ENCODE data around the gene SCAF11. TPM values are rescaled to one million over a fixed set of nuclear protein-coding genes. Genes with fewer than 3 reads are reported as not detected.

SCAF11 gene
- polyA plus RNA-seq, 1 donor (not counting 4 experiments of a cell fraction or from before 2014, with no cell fraction given): 54.5 TPM

- Histone ChIP-seq H3K79me2 (ENCODE audit: control insufficient read depth, insufficient read depth, low read length) (no peaks in the 10 kb centered on the region), H3K36me3 (ENCODE audit: control insufficient read depth in 2 of 2, extremely low read depth in 1 of 2, insufficient read depth in 2 of 2, low read length in 2 of 2) (peaks cover 11 to 18% of the 10 kb centered on the region in 2 experiments), H3K27ac (ENCODE audit: control insufficient read depth, insufficient read depth, low read length) (no peak overlapping the region), H3K4me2 (ENCODE audit: control insufficient read depth, extremely low read depth, insufficient read depth, low read depth, low read length) (no peak overlapping the region), H3K9me1 (ENCODE audit: control insufficient read depth, extremely low read depth, insufficient read depth, low read length) (no peaks in the 10 kb centered on the region), H4K20me1 (ENCODE audit: control insufficient read depth, extremely low read depth, insufficient read depth, low read length) (no peaks in the 10 kb centered on the region), H2AFZ (ENCODE audit: control insufficient read depth, low read length) (no peak overlapping the region), H3K9ac (ENCODE audit: control insufficient read depth, extremely low read depth, insufficient read depth, low read length) (no peak overlapping the region), H3K27me3 (ENCODE audit: control insufficient read depth, extremely low read depth, insufficient read depth, low read length) (no peaks in the 10 kb centered on the region), H3K4me3 (ENCODE audit: control insufficient read depth in 2 of 3, extremely low read depth in 1 of 3, insufficient read depth in 2 of 3, low read depth in 1 of 3, low read length in 3 of 3) (no peak overlapping the region), H3K9me3 (ENCODE audit: control insufficient read depth, low read depth, low read length) (no peaks in the 10 kb centered on the region), H3K4me1 (ENCODE audit: control insufficient read depth, extremely low read depth, insufficient read depth, low read length) (no peaks in the 10 kb centered on the region)
- DNase-seq (ENCODE audit: low read depth, low spot score): no peak
- no peak for FAIRE-seq
- dilution Hi-C loops (cut with MboI; ENCODE audit: extremely low pct_ligation_motif_present, low sequenced_read_pairs): no loop called here
- no peak for TF ChIP-seq CTCF (optimal IDR thresholded peaks at IDR 0.05 in 1 of 3, IDR thresholded peaks at IDR 0.05 in 1 of 3, conservative IDR thresholded peaks at IDR 0.05 in 1 of 3; ENCODE audit: extremely low read depth in 1 of 3, insufficient read depth in 2 of 3, low read length in 3 of 3)
- TF ChIP-seq EZH2 (IDR thresholded peaks at IDR 0.05; ENCODE audit: low read length): no peak
These were observed 60.0 kb downstream of the SCAF11 start for GRCh38 chr12:45930369-45930768.

GRCh38 chr12:45928309-45928708 lies 62.1 kb downstream of the SCAF11 start:
- Histone ChIP-seq H2AFZ (ENCODE audit: control insufficient read depth, low read length) (no peak overlapping the region), H3K4me2 (ENCODE audit: control insufficient read depth, extremely low read depth, insufficient read depth, low read depth, low read length) (no peak overlapping the region), H3K9me3 (ENCODE audit: control insufficient read depth, low read depth, low read length) (no peaks in the 10 kb centered on the region), H3K4me1 (ENCODE audit: control insufficient read depth, extremely low read depth, insufficient read depth, low read length) (no peaks in the 10 kb centered on the region), H3K36me3 (ENCODE audit: control insufficient read depth in 2 of 2, extremely low read depth in 1 of 2, insufficient read depth in 2 of 2, low read length in 2 of 2) (peaks cover 12 to 18% of the 10 kb centered on the region in 2 experiments), H3K27ac (ENCODE audit: control insufficient read depth, insufficient read depth, low read length) (no peak overlapping the region), H3K9ac (ENCODE audit: control insufficient read depth, extremely low read depth, insufficient read depth, low read length) (no peak overlapping the region), H4K20me1 (ENCODE audit: control insufficient read depth, extremely low read depth, insufficient read depth, low read length) (no peaks in the 10 kb centered on the region), H3K9me1 (ENCODE audit: control insufficient read depth, extremely low read depth, insufficient read depth, low read length) (no peaks in the 10 kb centered on the region), H3K27me3 (ENCODE audit: control insufficient read depth, extremely low read depth, insufficient read depth, low read length) (no peaks in the 10 kb centered on the region), H3K79me2 (ENCODE audit: control insufficient read depth, insufficient read depth, low read length) (no peaks in the 10 kb centered on the region), H3K4me3 (ENCODE audit: control insufficient read depth in 2 of 3, extremely low read depth in 1 of 3, insufficient read depth in 2 of 3, low read depth in 1 of 3, low read length in 3 of 3) (no peak overlapping the region)
- TF ChIP-seq EZH2 (IDR thresholded peaks at IDR 0.05; ENCODE audit: low read length): no peak
- TF ChIP-seq CTCF (optimal IDR thresholded peaks at IDR 0.05 in 1 of 3, IDR thresholded peaks at IDR 0.05 in 1 of 3, conservative IDR thresholded peaks at IDR 0.05 in 1 of 3; ENCODE audit: extremely low read depth in 1 of 3, insufficient read depth in 2 of 3, low read length in 3 of 3): no peak
- DNase-seq (ENCODE audit: low read depth, low spot score): no peak
- no peak for FAIRE-seq
- dilution Hi-C loops (cut with MboI; ENCODE audit: extremely low pct_ligation_motif_present, low sequenced_read_pairs): no loop called here

Measured in keratinocyte (primary cell).